ENCODE data around the gene TAF1B. TPM values are rescaled to one million over a fixed set of nuclear protein-coding genes. Genes with fewer than 3 reads are reported as not detected.
A peak's percentile ranks its signal among the peaks of the same experiment; 100 is the strongest.

TAF1B gene
- total RNA-seq, 4 donors from 2014 or later = 10.8 to 21.4 (median 17.9) TPM

- Histone ChIP-seq H3K27ac (no peak overlapping the region), H3K4me3 (no peak overlapping the region), H3K9me3 (no peaks in the 10 kb centered on the region), H3K36me3 (no peaks in the 10 kb centered on the region), H3K4me1 (peaks cover 0 to 1% (median 0%) of the 10 kb centered on the region in 4 donors), H3K27me3 (no peaks in the 10 kb centered on the region)
- 84 to 88% methylated on average over 11 of the region's 11 CpGs for WGBS, 2 donors
- DNase-seq (ENCODE audit: low spot score in 2 of 2) = no peak
- TF ChIP-seq EP300 (IDR thresholded peaks at IDR 0.05) = no peak
- TF ChIP-seq POLR2A (IDR thresholded peaks at IDR 0.05) = no peak
- no peak for TF ChIP-seq CTCF (IDR thresholded peaks at IDR 0.05)
Measured at GRCh38 chr2:9967053-9967775, 123.9 kb downstream of the TAF1B start.

GRCh38 chr2:9968553-9969497, 125.6 kb downstream of the TAF1B start:
- no peak for DNase-seq (ENCODE audit: low spot score in 2 of 2)
- Histone ChIP-seq H3K36me3 (no peaks in the 10 kb centered on the region), H3K27me3 (no peaks in the 10 kb centered on the region), H3K9me3 (no peaks in the 10 kb centered on the region), H3K4me1 (peaks cover 0 to 12% (median 0%) of the 10 kb centered on the region in 4 donors), H3K27ac (no peak overlapping the region), H3K4me3 (no peak overlapping the region)
- TF ChIP-seq EP300 (IDR thresholded peaks at IDR 0.05) (no peak), POLR2A (IDR thresholded peaks at IDR 0.05) (no peak), CTCF (IDR thresholded peaks at IDR 0.05) (no peak)
- 85 to 87% methylated on average over 10 of the region's 10 CpGs for WGBS, 2 donors

- no peaks in the 10 kb centered on the region for H3K36me3 ChIP-seq
- WGBS, 2 donors = 71 to 74% methylated on average over 12 of the region's 12 CpGs
- DNase-seq (ENCODE audit: low spot score in 2 of 2) = no peak
- H3K27ac ChIP-seq = peak overlapping the region in 1 of 4 donors; percentile 32
- peaks cover 0 to 16% (median 0%) of the 10 kb centered on the region in 4 donors for H3K4me1 ChIP-seq
- no peaks in the 10 kb centered on the region for H3K27me3 ChIP-seq
- H3K9me3 ChIP-seq = no peaks in the 10 kb centered on the region
- H3K4me3 ChIP-seq = no peak overlapping the region
- no peak for TF ChIP-seq EP300 (IDR thresholded peaks at IDR 0.05)
- TF ChIP-seq POLR2A (IDR thresholded peaks at IDR 0.05) = no peak
- TF ChIP-seq CTCF (IDR thresholded peaks at IDR 0.05) = no peak
Measured at GRCh38 chr2:9970200-9971044, 127.1 kb downstream of the TAF1B start.

GRCh38 chr2:9971105-9971818, 128.0 kb downstream of the TAF1B start:
- peaks cover 0 to 24% (median 0%) of the 10 kb centered on the region in 4 donors for H3K4me1 ChIP-seq
- WGBS, 2 donors = 80 to 82% methylated on average over 9 of the region's 9 CpGs
- no peak for DNase-seq (ENCODE audit: low spot score in 2 of 2)
- H3K36me3 ChIP-seq = no peaks in the 10 kb centered on the region
- H3K27me3 ChIP-seq = no peaks in the 10 kb centered on the region
- H3K4me3 ChIP-seq = no peak overlapping the region
- no peaks in the 10 kb centered on the region for H3K9me3 ChIP-seq
- TF ChIP-seq POLR2A (IDR thresholded peaks at IDR 0.05) = no peak
- TF ChIP-seq EP300 (IDR thresholded peaks at IDR 0.05) = no peak
- TF ChIP-seq CTCF (IDR thresholded peaks at IDR 0.05) = no peak
- H3K27ac ChIP-seq = no peak overlapping the region
